NCI-H524 treated with DMSO at 0.1 percent for 48 hours (cell line): ENCODE measurements around the gene LMO2.
"Not testable (repeated sequence)": the region's sequence is repeated elsewhere in the genome, so short reads cannot be mapped to it uniquely, and the experiment has no call there.

Experiments used
- DNase-seq: peaks from one replicate; lab custom pipeline; 2025; lab: John Stamatoyannopoulos, UW

Gene LMO2

DNA sequence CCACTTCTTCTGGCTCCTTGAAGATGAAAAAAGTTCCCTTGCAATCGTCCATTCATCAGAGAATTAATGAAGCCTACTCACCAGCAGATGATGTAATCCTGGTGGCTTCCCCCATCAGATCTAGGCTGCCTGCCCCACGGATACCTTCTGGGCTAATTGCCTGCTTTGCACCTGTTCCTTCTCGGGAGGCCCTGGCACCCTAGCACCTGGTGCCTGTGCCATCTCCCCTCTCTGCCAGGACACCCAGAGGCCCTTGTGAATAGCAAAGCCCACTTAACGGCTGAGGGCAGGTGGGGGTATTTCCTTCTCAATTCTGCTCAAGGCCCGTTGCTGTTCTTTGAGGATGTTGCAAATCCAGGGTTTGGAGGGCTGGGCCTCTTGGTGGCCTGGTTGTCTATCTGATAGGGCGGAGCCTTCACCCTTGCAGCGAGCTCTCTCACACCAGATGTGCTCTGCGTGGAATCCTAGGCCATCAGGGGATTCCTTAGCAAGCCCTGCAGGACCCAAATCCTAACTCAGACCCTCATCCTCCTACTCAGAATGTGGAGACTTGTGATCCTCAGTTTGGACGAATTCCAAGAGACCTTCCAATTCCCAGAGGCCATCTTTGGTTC is at the start of gene LMO2:
Gene LMO2 (minus strand): TSS at position 363 of the 614 bp plus-strand sequence. CDS start 22,360 bp downstream, outside the sequence.
- peak; percentile 19 for DNase-seq

DNA sequence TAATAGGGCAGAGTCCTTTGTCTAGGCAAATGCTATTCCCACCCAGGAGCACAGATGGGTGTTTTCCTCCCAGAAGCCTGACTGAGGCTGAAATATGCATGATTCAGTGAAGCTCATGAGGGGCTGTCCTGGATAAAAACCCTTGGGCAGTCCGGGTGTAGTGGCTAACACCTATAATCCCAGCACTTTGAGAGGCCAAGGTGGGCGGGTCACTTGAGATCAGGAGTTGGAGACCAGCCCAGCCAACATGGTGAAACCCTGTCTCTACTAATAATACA is 48.6 kb upstream of the LMO2 start:
- no peak for DNase-seq

DNA sequence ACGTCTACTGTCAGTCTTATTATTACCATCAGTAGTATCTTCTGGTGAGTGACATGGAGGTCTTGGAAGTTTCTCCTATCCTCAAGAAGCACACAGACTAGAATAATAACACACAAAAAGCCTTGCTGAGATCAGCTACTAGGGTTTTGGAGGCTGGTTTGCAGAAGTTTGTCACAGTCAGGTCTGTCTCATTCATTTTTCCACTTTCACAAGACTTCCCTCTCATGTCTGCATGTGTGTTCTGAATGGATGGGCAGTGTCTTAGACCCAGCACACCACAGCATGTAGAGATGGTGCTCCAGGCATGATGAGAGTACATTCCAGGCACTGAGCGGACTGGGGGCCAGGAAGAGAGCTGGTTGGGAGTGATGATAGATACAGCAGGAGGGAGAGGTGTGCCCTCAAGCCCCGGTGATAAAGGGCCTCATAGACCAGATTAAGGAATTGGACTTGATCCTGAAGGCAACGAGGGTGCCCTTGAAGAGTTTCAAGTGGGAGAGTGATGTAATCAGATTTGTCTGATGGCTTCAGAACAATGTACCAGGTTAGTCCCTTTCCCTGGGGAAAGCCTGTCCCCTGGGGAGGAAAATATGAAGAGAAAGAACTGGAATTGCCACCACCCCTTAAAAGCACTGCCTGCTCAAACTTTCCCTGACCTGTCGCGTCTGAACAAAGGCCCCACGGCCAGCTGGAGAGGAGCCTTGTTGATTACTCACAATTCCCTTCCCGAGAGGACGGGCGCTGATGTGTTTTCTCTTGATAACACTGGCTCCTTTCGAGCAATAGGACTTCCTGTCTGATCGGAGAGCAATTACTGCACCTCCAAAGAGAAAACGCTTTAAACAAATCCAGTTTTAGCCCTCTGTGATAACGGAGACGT is 45.1 kb upstream of the LMO2 start:
- DNase-seq: no peak

DNA sequence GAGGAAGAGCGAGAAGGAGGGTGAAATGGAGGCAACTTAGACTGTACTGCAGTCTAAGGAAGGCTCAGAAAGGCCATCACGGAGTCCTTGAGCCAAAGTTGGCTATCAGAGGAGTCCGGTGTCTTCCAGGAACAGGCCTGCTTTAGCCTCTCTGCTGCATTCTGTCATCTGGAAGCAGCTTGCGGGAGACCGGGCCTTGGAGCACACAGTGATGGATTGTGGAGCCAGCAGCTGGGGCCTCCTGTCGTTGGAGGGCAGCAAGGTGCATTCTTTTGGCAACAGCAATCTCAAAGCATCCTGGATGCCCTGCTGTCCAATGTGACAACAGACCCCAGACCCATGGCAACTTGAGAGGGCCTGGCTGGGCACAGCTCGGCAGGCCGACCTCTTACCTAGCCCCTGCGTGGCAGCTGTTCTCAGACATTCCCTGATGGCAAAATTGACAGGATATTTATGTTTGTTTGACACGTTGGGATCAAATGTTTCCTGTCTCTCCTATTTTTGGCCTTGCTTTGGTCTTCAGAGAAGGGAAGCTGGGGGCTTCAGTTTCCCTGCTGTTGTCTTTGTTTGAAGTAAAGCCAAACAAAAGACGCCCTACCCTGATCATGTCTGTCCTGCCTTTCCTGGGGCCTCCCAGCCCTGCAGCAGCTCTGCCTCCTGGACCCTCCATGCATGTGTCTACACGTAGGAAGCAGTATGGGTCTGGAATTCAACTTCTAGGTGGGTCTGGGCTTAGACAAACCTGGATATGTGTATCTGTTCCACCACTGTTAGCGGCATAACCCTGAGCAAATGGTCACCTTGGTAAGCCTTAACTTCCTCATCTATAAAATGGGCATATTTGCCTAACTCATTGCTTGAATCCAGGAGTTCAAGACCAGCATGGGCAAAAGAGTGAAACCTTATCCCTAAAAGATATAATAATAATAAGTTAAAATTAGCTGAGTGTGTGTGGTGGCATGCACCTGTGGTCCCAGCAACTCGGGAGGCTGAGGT is 43.9 kb upstream of the LMO2 start:
- DNase-seq: no peak

DNA sequence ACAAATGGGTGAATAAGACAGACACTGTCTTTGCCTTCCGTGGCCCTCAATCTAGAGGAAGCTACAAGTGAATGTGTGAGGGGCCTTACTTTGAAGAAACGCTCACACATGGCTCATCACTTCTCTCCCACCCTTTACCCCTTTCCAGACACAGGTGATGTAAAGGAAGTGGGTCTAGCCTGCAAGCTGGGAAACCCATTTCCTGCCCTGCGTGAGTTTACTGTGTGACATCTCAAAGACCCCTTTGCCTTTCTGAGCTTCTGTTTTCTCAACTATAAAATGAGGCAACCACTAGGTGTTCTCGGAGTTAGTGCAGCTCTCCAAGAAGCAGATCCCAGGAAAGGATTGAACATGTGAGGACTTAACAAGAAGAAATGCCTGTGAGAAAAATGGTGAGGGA is 43.1 kb upstream of the LMO2 start:
- DNase-seq: no peak

DNA sequence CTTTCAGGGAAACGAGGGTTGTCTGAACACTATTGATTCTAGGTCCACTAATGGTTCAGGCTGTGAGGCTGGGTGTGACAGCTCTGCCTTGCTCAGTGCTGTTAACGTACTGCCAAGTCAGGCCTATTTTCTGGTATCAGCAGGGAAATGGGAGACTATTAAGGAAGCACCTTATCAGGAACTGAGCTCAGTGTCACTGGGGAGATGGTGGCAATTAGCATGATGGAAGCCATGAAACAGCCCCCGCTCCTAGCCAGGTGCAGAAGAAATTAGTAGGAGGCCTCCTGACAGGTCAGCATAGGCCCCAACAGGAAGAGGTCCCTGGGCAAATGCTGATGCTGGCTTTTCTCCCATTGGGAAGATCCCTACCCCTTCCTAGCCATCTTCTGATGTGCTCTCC is 42.6 kb upstream of the LMO2 start:
- DNase-seq: no peak

DNA sequence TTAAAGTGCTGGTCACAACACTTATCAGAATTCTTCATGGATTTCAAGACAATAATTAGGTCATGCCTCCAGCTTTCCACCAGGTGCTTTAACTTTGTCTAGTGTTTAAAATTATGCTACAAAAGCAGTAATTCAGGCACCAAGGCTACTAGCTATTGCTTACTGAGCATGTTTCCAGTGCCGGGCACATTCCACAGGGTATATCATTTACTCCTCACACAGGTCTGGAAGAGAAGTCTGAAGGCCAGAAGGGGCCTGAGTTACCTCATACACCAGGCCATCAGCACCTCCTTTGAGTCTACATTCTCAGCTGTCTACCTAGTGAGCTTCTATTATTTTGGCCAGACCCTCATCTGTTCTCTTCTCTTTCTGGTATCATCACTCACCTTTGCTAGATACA is 41.7 kb upstream of the LMO2 start:
- no peak for DNase-seq

DNA sequence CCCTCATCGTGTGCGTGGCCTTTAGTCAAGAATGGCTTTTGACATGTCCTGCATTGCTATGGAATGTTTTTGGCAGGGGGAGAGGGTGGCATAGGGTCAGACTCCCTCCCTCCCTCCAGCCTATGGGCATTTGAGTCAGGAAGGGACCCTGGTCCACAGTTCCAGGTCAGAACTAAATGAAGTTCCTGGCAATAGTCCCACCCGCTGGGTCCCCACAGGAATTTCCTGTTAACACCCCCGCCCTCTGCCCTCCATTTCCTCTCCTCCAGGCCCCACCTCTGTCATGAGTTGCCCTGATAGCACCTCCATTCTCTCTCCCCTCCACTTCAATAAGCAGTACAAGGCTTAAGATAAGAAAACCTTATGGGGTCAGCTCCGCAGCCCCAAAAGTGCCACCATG is 40.8 kb upstream of the LMO2 start:
- no peak for DNase-seq

DNA sequence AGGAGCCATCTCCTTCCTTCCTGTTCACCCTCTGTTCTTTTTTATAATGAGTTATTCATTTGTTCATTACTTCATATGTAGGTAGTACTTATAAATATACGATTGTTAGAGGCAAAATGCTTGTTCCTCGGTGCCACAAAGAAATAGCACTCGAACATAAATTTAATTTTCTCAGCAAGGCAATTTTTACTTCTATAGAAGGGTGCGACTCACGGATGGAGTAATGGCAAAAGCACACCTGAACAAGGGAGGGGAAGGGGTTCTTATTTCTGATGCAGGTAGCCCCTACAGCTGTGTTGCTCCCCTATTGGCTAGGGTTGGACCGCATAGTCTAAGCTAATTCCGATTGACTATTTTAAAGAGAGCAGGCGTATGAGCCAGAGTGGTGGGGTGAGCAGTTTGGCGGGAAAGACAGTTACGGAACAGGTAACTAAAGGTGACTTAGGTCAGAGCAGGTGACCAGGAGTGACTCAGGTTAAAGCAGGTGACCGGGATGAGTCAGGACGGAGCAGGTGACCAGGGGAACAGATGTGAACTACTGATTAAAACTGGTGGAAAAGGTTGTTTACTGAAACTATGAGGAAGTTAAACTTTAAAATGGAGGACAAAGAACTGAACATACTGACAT is 40.0 kb upstream of the LMO2 start:
- not testable (repeated sequence) for DNase-seq

DNA sequence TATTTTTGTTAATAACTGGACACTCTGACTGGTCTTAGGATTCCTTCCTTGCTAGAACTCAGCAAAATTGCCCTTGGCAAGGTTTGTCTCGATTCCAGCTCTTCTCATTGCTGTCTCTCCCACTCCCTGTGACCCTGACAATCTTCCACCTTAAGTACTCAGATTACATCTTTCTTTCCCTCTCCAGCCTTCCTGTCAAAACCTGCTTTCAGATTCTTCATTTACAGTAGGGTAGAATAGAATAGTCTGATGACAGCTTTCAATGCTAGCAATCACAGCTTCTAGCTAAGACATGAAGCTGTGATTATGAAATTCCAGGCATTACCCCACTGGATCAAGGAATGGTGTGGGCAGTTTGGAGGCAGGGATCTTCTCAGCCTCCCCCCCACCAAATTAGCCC is 39.2 kb upstream of the LMO2 start:
- no peak for DNase-seq

DNA sequence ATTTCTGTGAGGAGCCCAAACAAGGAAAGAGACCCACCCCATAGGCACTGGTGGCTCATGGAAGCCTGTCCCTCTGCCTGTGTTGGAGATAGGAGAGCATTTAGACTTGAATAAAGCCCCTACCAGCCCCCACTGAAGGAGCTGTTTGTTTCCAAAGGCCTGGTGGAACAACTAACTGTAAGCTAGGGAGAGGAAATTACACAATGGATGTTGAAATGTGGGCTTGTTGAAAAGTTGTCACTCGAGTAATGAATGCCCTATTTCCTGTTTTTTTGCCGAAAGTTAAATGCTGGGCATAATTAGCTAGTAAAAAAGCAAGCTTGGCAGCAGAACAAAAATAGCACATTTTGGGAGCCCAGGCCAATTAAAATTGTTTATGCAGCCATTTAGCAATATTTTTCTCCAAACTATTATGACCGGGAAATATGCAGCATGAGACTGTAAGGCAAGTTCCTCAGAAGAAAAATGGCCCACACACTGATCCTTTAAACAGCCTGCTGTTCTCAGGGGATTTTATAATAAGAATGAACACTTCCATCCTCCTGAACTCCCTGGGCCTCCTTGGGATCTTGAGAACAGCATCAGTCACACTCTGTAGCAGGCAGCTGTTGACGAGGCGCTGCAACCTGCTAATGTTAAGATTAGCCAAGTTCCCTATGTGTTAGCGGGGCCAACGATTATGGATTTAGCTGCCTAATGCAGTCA is 38.6 kb upstream of the LMO2 start:
- DNase-seq: peak; percentile 55

DNA sequence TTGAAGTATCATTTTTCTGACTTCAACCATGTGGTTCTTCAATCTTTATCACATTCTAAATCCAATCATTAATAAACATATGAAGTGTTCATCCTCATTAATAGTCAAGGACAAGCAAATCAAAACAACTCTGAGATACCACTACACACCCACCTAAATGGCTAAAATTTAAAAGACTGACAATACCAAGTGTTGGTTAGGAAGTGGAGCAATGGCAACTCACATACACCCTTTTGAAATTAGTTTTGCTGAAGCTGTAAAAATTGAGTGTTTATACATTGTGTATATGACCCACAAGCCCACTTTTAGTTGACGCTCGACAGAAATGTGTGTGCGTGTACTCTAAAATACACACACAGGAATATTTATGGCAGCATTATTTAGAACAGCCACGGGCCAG is 36.7 kb upstream of the LMO2 start:
- no peak for DNase-seq

DNA sequence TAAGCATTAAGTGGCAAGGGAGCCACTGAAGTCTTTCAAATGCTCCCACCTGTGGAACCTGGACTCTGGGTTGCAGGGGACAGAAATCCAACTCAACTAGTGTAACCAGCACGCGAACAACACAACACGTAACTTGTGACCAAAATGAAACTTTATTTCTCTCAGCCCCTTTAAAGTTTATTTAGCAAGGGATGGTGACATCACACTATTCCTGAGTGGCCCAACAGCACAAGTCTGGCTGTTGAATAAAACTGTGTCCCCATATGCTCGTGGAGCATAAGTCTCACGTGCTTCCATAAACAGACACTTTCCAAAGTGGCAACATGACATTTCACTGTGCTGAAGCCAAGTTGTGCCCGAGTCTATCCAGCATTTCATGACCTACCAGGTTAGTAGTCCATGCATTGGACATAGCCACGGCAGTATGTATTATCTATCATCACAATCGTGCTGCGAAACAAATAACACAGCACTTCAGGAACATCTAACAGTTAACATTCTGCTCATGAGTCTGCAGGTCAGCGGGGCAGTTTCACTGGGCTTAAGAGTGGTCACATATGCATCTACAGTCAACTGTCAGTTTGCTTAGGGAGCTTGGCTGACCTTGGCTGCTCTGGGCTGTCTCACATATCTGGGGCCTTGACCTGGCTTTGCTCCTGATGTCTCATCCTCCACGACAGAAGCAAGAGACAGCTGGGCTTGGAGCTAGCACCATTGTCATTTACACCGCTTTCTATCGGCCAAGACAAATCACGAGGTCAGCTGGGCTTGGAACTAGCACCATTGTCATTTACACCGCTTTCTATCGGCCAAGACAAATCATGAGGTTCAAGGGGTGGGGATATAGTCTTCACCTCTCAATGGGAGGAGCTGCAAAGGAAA is 35.0 kb upstream of the LMO2 start:
- DNase-seq: no peak

DNA sequence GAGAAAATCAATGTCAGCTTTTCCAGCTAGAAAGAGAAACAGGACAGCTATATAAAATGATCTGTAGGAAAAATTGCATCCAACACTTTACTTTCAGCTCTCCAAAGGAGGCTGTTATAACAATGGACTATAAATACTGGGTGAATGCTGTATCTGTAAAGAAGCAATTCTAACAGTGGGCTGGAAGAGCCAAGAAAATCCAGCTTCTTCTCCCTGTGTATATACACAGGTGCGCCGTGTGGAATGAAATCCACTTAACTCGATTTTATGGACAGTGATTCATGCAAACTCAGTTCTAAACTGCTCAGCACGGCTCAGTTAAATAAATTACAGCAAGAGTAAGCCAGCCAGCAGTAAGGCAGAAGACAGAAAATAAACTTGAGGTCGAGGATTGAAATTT is 32.5 kb upstream of the LMO2 start:
- DNase-seq: no peak

DNA sequence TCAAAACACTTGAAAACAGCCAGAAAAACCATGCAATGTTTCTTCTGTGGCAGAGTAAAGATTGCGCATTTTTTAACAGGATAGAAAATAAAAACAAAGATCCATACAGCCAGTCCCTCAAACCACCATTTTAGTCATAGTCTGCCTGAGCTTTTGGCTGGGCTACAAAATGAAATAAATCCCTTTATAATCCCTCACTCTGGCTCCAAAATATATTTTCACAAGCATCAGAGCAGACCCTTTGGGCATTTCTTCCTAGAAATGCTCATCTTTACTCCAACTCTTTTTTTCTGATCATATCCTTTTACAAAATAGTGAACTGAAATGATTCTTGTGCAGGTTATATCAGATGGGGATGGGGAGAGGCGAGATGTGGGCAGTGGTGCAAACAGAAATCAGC is 31.8 kb upstream of the LMO2 start:
- no peak for DNase-seq

DNA sequence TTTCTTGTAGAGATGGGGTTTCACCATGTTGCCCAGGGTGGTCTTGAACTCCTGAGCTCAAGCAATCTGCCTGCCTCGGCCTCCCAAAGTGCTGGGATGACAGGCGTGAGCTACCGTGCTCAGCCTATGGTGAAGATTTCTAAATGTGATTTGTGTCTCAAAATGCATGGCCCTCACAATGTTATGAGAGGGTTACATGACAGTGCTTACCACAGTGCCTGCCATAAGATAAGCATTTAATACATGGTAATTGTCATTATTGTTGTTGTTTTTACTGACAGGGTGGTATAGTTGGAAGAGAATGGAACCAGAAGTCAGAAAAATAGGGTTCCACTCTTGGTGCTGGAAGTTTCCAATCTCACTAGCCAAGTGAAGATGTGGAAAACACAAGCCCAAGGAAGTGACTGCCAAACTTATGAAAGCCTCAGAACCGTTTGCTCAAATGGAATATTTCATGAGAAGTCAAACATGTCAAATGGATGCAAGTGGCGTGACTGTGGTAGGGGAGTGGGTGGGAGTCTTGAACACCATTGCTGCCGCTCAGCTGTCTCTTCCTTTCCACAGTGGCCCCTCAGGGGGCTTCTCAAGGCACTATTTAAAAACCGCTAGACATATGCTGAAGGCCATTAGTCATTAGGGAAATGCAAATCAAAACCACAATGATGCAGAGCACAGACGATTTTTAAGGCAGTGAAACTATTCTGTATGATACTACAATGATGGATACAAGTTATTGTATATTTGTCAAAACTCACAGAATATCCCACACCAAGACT is 29.1 kb upstream of the LMO2 start:
- no peak for DNase-seq

DNA sequence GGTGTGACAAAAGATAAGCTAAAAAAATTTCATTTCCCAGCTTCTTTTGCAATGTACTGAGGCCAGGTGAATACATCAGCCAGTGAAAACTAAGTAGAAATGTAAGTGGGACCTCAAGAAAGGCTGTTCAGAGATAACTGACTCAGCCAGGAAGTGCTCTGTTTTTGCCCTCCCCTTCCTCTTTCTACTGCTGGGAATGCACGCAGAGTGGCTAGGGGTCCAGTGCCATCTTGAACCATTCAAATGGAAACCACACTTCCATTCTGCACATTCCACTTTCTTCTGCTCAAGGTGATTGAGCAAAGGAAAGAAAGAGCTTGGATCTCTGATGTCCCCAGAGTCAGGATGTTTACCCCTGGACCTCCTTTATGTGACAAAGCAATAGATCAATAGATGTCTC is 27.8 kb upstream of the LMO2 start:
- no peak for DNase-seq

DNA sequence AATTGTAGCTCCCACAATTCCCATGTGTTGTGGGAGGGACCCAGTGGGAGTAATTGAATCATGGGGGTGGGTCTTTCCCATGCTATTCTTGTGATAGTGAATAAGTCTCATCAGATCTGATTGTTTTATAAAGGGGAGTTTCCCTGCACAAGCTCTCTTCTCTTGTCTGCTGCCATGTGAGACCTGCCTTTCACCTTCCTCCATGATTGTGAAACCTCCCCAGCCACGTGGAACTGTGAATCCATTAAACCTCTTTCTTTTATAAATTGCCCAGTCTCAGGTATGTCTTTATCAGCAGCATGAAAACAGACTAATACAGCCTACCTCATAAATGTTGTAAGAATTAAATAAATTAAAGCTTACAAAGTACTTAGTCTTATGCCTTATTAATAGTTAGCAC is 25.5 kb upstream of the LMO2 start:
- DNase-seq: not testable (repeated sequence)

DNA sequence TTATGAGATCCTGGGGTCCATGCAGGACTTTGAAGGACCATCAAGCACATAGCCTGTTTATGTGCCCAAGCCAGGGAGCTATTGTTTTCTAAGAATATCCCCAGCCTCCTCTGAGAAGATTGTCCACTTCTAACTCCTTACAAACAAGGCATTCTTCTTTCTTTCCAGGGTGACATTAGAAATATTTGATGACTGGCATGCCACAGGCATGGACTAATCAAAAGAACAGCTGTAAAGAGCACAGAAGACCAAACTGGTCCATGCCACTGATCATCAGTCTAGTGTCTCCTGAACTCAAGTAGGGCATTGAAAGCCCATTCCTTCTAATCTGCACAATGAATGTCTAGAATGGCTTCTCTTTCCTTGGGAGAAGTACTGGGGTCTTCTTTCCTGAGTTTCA is 24.9 kb upstream of the LMO2 start:
- no peak for DNase-seq

DNA sequence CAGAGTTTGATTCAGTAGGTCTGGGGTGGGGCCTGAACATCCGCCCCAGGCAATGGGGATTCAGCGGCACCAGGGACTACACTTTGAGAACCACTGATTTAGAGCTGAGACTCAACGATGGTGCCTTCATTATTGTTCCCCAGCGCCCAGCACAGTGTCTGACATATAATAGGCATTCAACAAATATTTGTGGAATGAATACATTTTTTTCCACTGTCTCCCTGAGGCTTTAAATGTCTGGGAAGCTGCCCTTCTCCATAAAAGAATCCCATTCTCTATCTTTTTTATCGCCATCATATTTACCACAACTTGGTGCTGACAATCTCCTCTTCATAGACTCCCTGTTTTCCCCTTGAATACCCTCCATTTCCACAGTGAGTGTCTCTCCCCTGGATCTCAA is 23.6 kb upstream of the LMO2 start:
- DNase-seq: no peak
